Esophagus muscularis mucosa (tissue), 4 donors: ENCODE results near the gene CARMIL1. TPM values are rescaled to one million over a fixed set of nuclear protein-coding genes. Genes with fewer than 3 reads are reported as not detected.

Source experiments
- DNase-seq: peaks from one replicate; pipeline ENCODE4 v3.0.0-alpha.2; 2017; ENCODE audit errors: extremely low spot score
- H3K27ac ChIP-seq, 4 donors: fragments of 200-600 bp; sonication (generic); replicated peaks in 1 of 4; 1 replicate in 3 of 4; 2 replicates in 1 of 4; pipeline ENCODE4 v1.5.1; 2016 to 2019; ENCODE audit warnings: mild to moderate bottlenecking in 1 of 4
- H3K27me3 ChIP-seq, 4 donors: fragments of 200-600 bp; sonication (generic); one replicate each; pipeline versions ENCODE4 v1.5.1 to v1.6.0; 2016 to 2019
- H3K36me3 ChIP-seq, 4 donors: fragments of 200-600 bp; sonication (generic); one replicate each; pipeline ENCODE4 v1.5.1; 2016 to 2019
- H3K4me1 ChIP-seq, 4 donors: fragments of 200-600 bp; sonication (generic); one replicate each; pipeline ENCODE4 v1.5.1; 2016 to 2019
- H3K4me3 ChIP-seq, 4 donors: fragments of 200-600 bp; sonication (generic); 1 replicate in 2 of 4; 2 replicates in 2 of 4; pipeline ENCODE4 v1.5.1; 2016 to 2019; ENCODE audit warnings: mild to moderate bottlenecking in 4 of 4, moderate library complexity in 1 of 4
- H3K9me3 ChIP-seq, 4 donors: fragments of 200-600 bp; sonication (generic); 1 replicate in 3 of 4; 2 replicates in 1 of 4; pipeline ENCODE4 v1.5.1; 2016 to 2019
- CTCF ChIP-seq, 3 experiments: fragments of 200-600 bp in 2 of 3; fragments of 450-650 bp in 1 of 3; sonication (generic) in 2 of 3; IDR thresholded peaks; one replicate each; pipeline ENCODE4 v1.5.1; 2017 to 2019; ENCODE audit warnings: antibody characterized with exemption in 3 of 3, mild to moderate bottlenecking in 2 of 3, moderate library complexity in 1 of 3
- EP300 ChIP-seq: sonication (generic); formaldehyde crosslinking; IDR thresholded peaks from one replicate; pipeline ENCODE4 v1.6.1; 2017; ENCODE audit warnings: antibody characterized with exemption
- POLR2A ChIP-seq: fragments of 450-650 bp; IDR thresholded peaks from one replicate; pipeline ENCODE4 v1.6.1; 2017; ENCODE audit warnings: antibody characterized with exemption, moderate library complexity, mild to moderate bottlenecking, low read depth
- POLR2AphosphoS5 ChIP-seq, 2 donors: sonication (generic); formaldehyde crosslinking; IDR thresholded peaks; one replicate each; pipeline ENCODE4 v1.6.1; 2017; ENCODE audit warnings: antibody characterized with exemption in 2 of 2
- WGBS: methylation state at CpG from one replicate; pipeline ENCODE4 v1.1.5; 2018; 5-methylcytosine and 5-hydroxymethylcytosine counted together
- intact Hi-C: fragments of 100-400 bp; cut with DNase I; formaldehyde crosslinking; loops from one replicate; pipeline ENCODE4 v1.15.1; 2023
- total RNA-seq, 4 donors: library from RNA; depleted of rRNA; stranded (reverse); fragments of >200 nt; gene quantifications; one replicate each; pipeline versions ENCODE4 v1.1.0 to v1.2.1, GENCODE V29; 2016

CARMIL1 gene
- total RNA-seq, 4 donors from 2014 or later, result 10.0 to 12.1 (median 11.1) TPM

- intact Hi-C loops, result no loop called here
- H3K27ac ChIP-seq, result no peak overlapping the region
- H3K36me3 ChIP-seq, result no peaks in the 10 kb centered on the region
- H3K4me1 ChIP-seq, result peaks cover 0 to 21% (median 3%) of the 10 kb centered on the region in 4 donors
- DNase-seq, result no peak
- no peak overlapping the region for H3K4me3 ChIP-seq
- 87% methylated on average over 4 of the region's 4 CpGs for WGBS
- H3K9me3 ChIP-seq, result no peaks in the 10 kb centered on the region
- TF ChIP-seq POLR2A (no peak), POLR2AphosphoS5 (IDR thresholded peaks at IDR 0.05) (no peak), EP300 (no peak), CTCF (IDR thresholded peaks at IDR 0.05) (no peak)
- peaks cover 0 to 3% (median 0%) of the 10 kb centered on the region in 4 donors for H3K27me3 ChIP-seq
These were observed 55.6 kb downstream of the CARMIL1 start for GRCh38 chr6:25334793-25335192.

GRCh38 chr6:25336996-25337395 is 57.8 kb downstream of the CARMIL1 start:
- 96% methylated on average over 2 of the region's 2 CpGs for WGBS
- Histone ChIP-seq H3K27me3 (no peaks in the 10 kb centered on the region), H3K4me3 (no peak overlapping the region), H3K9me3 (no peaks in the 10 kb centered on the region), H3K36me3 (no peaks in the 10 kb centered on the region), H3K27ac (no peak overlapping the region), H3K4me1 (peaks cover 0 to 9% (median 3%) of the 10 kb centered on the region in 4 donors)
- no peak for DNase-seq
- intact Hi-C loops, result no loop called here
- TF ChIP-seq POLR2AphosphoS5 (IDR thresholded peaks at IDR 0.05) (no peak), EP300 (no peak), POLR2A (no peak), CTCF (IDR thresholded peaks at IDR 0.05) (no peak)

- no peaks in the 10 kb centered on the region for H3K9me3 ChIP-seq
- H3K4me1 ChIP-seq, result peaks cover 0 to 10% (median 3%) of the 10 kb centered on the region in 4 donors
- no peak overlapping the region for H3K27ac ChIP-seq
- H3K27me3 ChIP-seq, result no peaks in the 10 kb centered on the region
- intact Hi-C loops, result no loop called here
- no peak for DNase-seq
- 91% methylated on average over 4 of the region's 4 CpGs for WGBS
- no peak overlapping the region for H3K4me3 ChIP-seq
- TF ChIP-seq EP300 (no peak), POLR2AphosphoS5 (IDR thresholded peaks at IDR 0.05) (no peak), POLR2A (no peak), CTCF (IDR thresholded peaks at IDR 0.05) (no peak)
- H3K36me3 ChIP-seq, result no peaks in the 10 kb centered on the region
These were observed 58.3 kb downstream of the CARMIL1 start for GRCh38 chr6:25337431-25337830.

GRCh38 chr6:25340431-25341202 is 61.4 kb downstream of the CARMIL1 start:
- Histone ChIP-seq H3K4me1 (peaks cover 0 to 7% (median 2%) of the 10 kb centered on the region in 4 donors), H3K27ac (no peak overlapping the region), H3K9me3 (no peaks in the 10 kb centered on the region), H3K36me3 (no peaks in the 10 kb centered on the region), H3K27me3 (no peaks in the 10 kb centered on the region), H3K4me3 (no peak overlapping the region)
- 74% methylated on average over 6 of the region's 6 CpGs for WGBS
- no peak for DNase-seq
- intact Hi-C loops, result no loop called here
- TF ChIP-seq EP300 (no peak), POLR2A (no peak), POLR2AphosphoS5 (IDR thresholded peaks at IDR 0.05) (no peak), CTCF (IDR thresholded peaks at IDR 0.05) (no peak)

- TF ChIP-seq POLR2A, result no peak
- TF ChIP-seq EP300, result no peak
- no peak for TF ChIP-seq CTCF (IDR thresholded peaks at IDR 0.05)
- TF ChIP-seq POLR2AphosphoS5 (IDR thresholded peaks at IDR 0.05), result no peak
- peaks cover 0 to 7% (median 2%) of the 10 kb centered on the region in 4 donors for H3K4me1 ChIP-seq
- H3K27ac ChIP-seq, result no peak overlapping the region
- no peaks in the 10 kb centered on the region for H3K9me3 ChIP-seq
- no peak overlapping the region for H3K4me3 ChIP-seq
- 91% methylated on average over 3 of the region's 3 CpGs for WGBS
- no peaks in the 10 kb centered on the region for H3K27me3 ChIP-seq
- intact Hi-C loops, result no loop called here
- DNase-seq, result no peak
- H3K36me3 ChIP-seq, result no peaks in the 10 kb centered on the region
These were observed 62.0 kb downstream of the CARMIL1 start for GRCh38 chr6:25341203-25341552.
